Breast epithelium (tissue), 4 donors: ENCODE measurements around the gene MYOT. TPM values are rescaled to one million over a fixed set of nuclear protein-coding genes. Genes with fewer than 3 reads are reported as not detected.

Source experiments
- DNase-seq, 2 donors: peaks; one replicate each; pipeline ENCODE4 v3.0.0-alpha.2; 2019; ENCODE audit warnings: low spot score in 2 of 2
- H3K27ac ChIP-seq, 2 donors: fragments of 200-600 bp; sonication (generic) in 1 of 2; one replicate each; pipeline ENCODE4 v1.5.1; 2016 to 2019; ENCODE audit warnings: mild to moderate bottlenecking in 1 of 2
- H3K27me3 ChIP-seq, 2 donors: fragments of 200-600 bp; sonication (generic) in 1 of 2; one replicate each; pipeline versions ENCODE4 v1.5.1 to v1.6.0; 2017 to 2019; ENCODE audit warnings: control low read depth in 1 of 2, mild to moderate bottlenecking in 1 of 2
- H3K36me3 ChIP-seq: fragments of 200-600 bp; one replicate; pipeline ENCODE4 v1.5.1; 2019
- H3K4me1 ChIP-seq, 2 donors: fragments of 200-600 bp; sonication (generic); one replicate each; pipeline ENCODE4 v1.5.1; 2016 to 2019; ENCODE audit warnings: control low read depth in 1 of 2
- H3K4me3 ChIP-seq, 3 donors: fragments of 200-600 bp; sonication (generic); 1 replicate in 2 of 3; 2 replicates in 1 of 3; pipeline ENCODE4 v1.5.1; 2016 to 2019; ENCODE audit warnings: mild to moderate bottlenecking in 3 of 3, moderate library complexity in 2 of 3
- H3K9me3 ChIP-seq, 2 donors: fragments of 200-600 bp; sonication (generic) in 1 of 2; one replicate each; pipeline ENCODE4 v1.5.1; 2016 to 2019; ENCODE audit warnings: control low read depth in 1 of 2
- CTCF ChIP-seq, 3 donors: fragments of 450-650 bp; IDR thresholded peaks; one replicate each; pipeline ENCODE4 v1.5.1; 2016 to 2017; ENCODE audit warnings: antibody characterized with exemption in 3 of 3, mild to moderate bottlenecking in 3 of 3, moderate library complexity in 3 of 3
- POLR2A ChIP-seq: fragments of 450-650 bp; IDR thresholded peaks from one replicate; pipeline ENCODE4 v1.6.1; 2016; ENCODE audit warnings: antibody characterized with exemption, mild to moderate bottlenecking, moderate library complexity
- POLR2AphosphoS5 ChIP-seq, 3 donors: sonication (generic); formaldehyde crosslinking; IDR thresholded peaks; one replicate each; pipeline ENCODE4 v1.6.1; 2017; ENCODE audit warnings: antibody characterized with exemption in 3 of 3
- intact Hi-C: fragments of 100-400 bp; cut with DNase I; formaldehyde crosslinking; loops from one replicate; pipeline ENCODE4 v1.15.1; 2023; ENCODE audit warnings: low total_unique reads
- total RNA-seq, 3 donors: library from RNA; depleted of rRNA; stranded (reverse); fragments of >200 nt; gene quantifications; one replicate each; pipeline ENCODE4 v1.1.0, GENCODE V29; 2016

MYOT gene
- 10 to 100 TPM in 1 of 3 donors, 1 to 10 TPM in 2; 2.3 to 11.0 (median 4.7) TPM for total RNA-seq

- no peaks in the 10 kb centered on the region for H3K9me3 ChIP-seq
- TF ChIP-seq POLR2AphosphoS5 (IDR thresholded peaks at IDR 0.05) (no peak), CTCF (IDR thresholded peaks at IDR 0.05) (no peak), POLR2A (no peak)
- no peak within 1 kb of the TSS for H3K4me3 ChIP-seq
- no peak within 1 kb of the TSS for H3K27ac ChIP-seq
- H3K4me1 ChIP-seq = no peaks in the 10 kb centered on the region
- no peaks in the 10 kb centered on the region for H3K27me3 ChIP-seq
- no peaks in the 10 kb centered on the region for H3K36me3 ChIP-seq
- no peak for DNase-seq
- intact Hi-C loops = no loop called here
Measured at GRCh38 chr5:137867664-137868063, at the start of gene MYOT. TSS of gene MYOT (plus strand) at chr5:137867860. CDS start at chr5:137870652, 2,792 bp downstream.

GRCh38 chr5:137819766-137820165 is 47.9 kb upstream of the MYOT start:
- no peaks in the 10 kb centered on the region for H3K9me3 ChIP-seq
- H3K27me3 ChIP-seq = no peaks in the 10 kb centered on the region
- DNase-seq = no peak
- intact Hi-C loops = no loop called here
- H3K36me3 ChIP-seq = no peaks in the 10 kb centered on the region
- no peaks in the 10 kb centered on the region for H3K4me1 ChIP-seq
- TF ChIP-seq POLR2A = no peak
- no peak for TF ChIP-seq POLR2AphosphoS5 (IDR thresholded peaks at IDR 0.05)
- TF ChIP-seq CTCF (IDR thresholded peaks at IDR 0.05) = no peak
- H3K4me3 ChIP-seq = no peak overlapping the region
- H3K27ac ChIP-seq = no peak overlapping the region

GRCh38 chr5:137822158-137822764 is 45.4 kb upstream of the MYOT start:
- intact Hi-C loops = no loop called here
- H3K4me1 ChIP-seq = no peaks in the 10 kb centered on the region
- H3K9me3 ChIP-seq = peaks cover 0 to 4% of the 10 kb centered on the region in 2 donors
- H3K27me3 ChIP-seq = no peaks in the 10 kb centered on the region
- no peak for DNase-seq
- TF ChIP-seq POLR2A = no peak
- no peak for TF ChIP-seq CTCF (IDR thresholded peaks at IDR 0.05)
- TF ChIP-seq POLR2AphosphoS5 (IDR thresholded peaks at IDR 0.05) = no peak
- no peak overlapping the region for H3K27ac ChIP-seq
- no peaks in the 10 kb centered on the region for H3K36me3 ChIP-seq
- no peak overlapping the region for H3K4me3 ChIP-seq

- TF ChIP-seq POLR2A (no peak), POLR2AphosphoS5 (IDR thresholded peaks at IDR 0.05) (no peak), CTCF (IDR thresholded peaks at IDR 0.05) (no peak)
- no peaks in the 10 kb centered on the region for H3K4me1 ChIP-seq
- no peak for DNase-seq
- peaks cover 0 to 4% of the 10 kb centered on the region in 2 donors for H3K9me3 ChIP-seq
- H3K36me3 ChIP-seq = no peaks in the 10 kb centered on the region
- intact Hi-C loops = no loop called here
- H3K27ac ChIP-seq = no peak overlapping the region
- no peak overlapping the region for H3K4me3 ChIP-seq
- H3K27me3 ChIP-seq = no peaks in the 10 kb centered on the region
Measured at GRCh38 chr5:137822984-137823383, 44.7 kb upstream of the MYOT start.

- no peaks in the 10 kb centered on the region for H3K27me3 ChIP-seq
- intact Hi-C loops = no loop called here
Measured at GRCh38 chr5:137825165-137825564, 42.5 kb upstream of the MYOT start.

More at GRCh38 chr5:137825165-137825564, 42.5 kb upstream of the MYOT start:
- no peak overlapping the region for H3K4me3 ChIP-seq
- peaks cover 0 to 4% of the 10 kb centered on the region in 2 donors for H3K9me3 ChIP-seq
- no peaks in the 10 kb centered on the region for H3K36me3 ChIP-seq
- TF ChIP-seq POLR2A = no peak
- TF ChIP-seq POLR2AphosphoS5 (IDR thresholded peaks at IDR 0.05) = no peak
- no peak for TF ChIP-seq CTCF (IDR thresholded peaks at IDR 0.05)
- H3K27ac ChIP-seq = no peak overlapping the region
- DNase-seq = no peak
- H3K4me1 ChIP-seq = no peaks in the 10 kb centered on the region
